Panc1 (cell line): ENCODE data around the gene NUMB. TPM values are rescaled to one million over a fixed set of nuclear protein-coding genes. Genes with fewer than 3 reads are reported as not detected.

Experiments
- ATAC-seq: fragments of 200-7000 bp; cut with Tn5 transposase; 2 replicates; pipeline ENCODE4 v1.9.1; 2020; ENCODE audit warnings: mild to moderate bottlenecking, moderate library complexity
- BruUV-seq: library from RNA; stranded (reverse); fragments of 400-500 nt; replicated peaks from 2 replicates; lab custom pipeline; 2021; lab: Mats Ljungman, UMichigan
- CTCF ChIA-PET: fragments of 300-600 bp; sonication (Branson Sonifier 250); formaldehyde crosslinking; loops from one replicate; lab custom pipeline; 2022; ENCODE audit warnings: antibody characterized with exemption; lab: Charles Lee
- POLR2A ChIA-PET: fragments of 300-600 bp; sonication (Branson Sonifier 250); formaldehyde crosslinking; loops from one replicate; lab custom pipeline; 2022; ENCODE audit warnings: antibody characterized with exemption; lab: Charles Lee
- DNase-seq: peaks from one replicate; pipeline ENCODE4 v3.0.0-alpha.2; 2010; ENCODE audit warnings: low read depth, low spot score
- H3K27ac ChIP-seq: 2 replicates; pipeline ENCODE4 v1.5.1; 2011; ENCODE audit warnings: mild to moderate bottlenecking, low read length, inconsistent platforms
- H3K27me3 ChIP-seq: fragments of 200-500 bp; sonication (Bioruptor generic); 2 replicates; pipeline ENCODE4 v1.6.0; 2014; ENCODE audit warnings: low read length, inconsistent platforms; ENCODE audit not compliant: control insufficient read depth, insufficient read depth
- H3K36me3 ChIP-seq: fragments of 200-500 bp; sonication (Bioruptor generic); 2 replicates; pipeline ENCODE4 v1.5.1; 2014; ENCODE audit warnings: inconsistent platforms, mild to moderate bottlenecking, low read length, moderate library complexity; ENCODE audit not compliant: control insufficient read depth, insufficient read depth
- H3K4me1 ChIP-seq: 2 replicates; pipeline ENCODE4 v1.5.1; 2011; ENCODE audit warnings: inconsistent platforms, mild to moderate bottlenecking, low read length, moderate library complexity; ENCODE audit not compliant: control insufficient read depth, insufficient read depth
- H3K4me3 ChIP-seq, 2 experiments: 2 replicates each; pipeline ENCODE4 v1.5.1; 2011 to 2012; ENCODE audit warnings: low read depth in 2 of 2, low read length in 2 of 2, mild to moderate bottlenecking in 2 of 2, inconsistent platforms in 1 of 2, moderate library complexity in 1 of 2
- H3K9me3 ChIP-seq: fragments of 200-500 bp; sonication (Bioruptor generic); 2 replicates; pipeline ENCODE4 v1.5.1; 2014; ENCODE audit warnings: low read depth, mild to moderate bottlenecking, inconsistent platforms, low read length, moderate library complexity; ENCODE audit not compliant: control insufficient read depth, insufficient read depth
- POLR2AphosphoS5 ChIP-seq: IDR thresholded peaks from 2 replicates; pipeline ENCODE4 v1.6.1; 2012; ENCODE audit warnings: mild to moderate bottlenecking, low read depth, low read length, moderate library complexity
- SIN3A ChIP-seq: IDR thresholded peaks from 2 replicates; pipeline ENCODE4 v1.6.1; 2012; ENCODE audit warnings: low read depth, mild to moderate bottlenecking, low read length, moderate library complexity, borderline replicate concordance; ENCODE audit not compliant: insufficient read depth
- TCF7L2 ChIP-seq: IDR thresholded peaks from 2 replicates; pipeline ENCODE4 v1.6.1; 2011; ENCODE audit warnings: mild to moderate bottlenecking, low read depth, low read length, inconsistent platforms
- in situ Hi-C: cut with HindIII; loops from 2 replicates; pipeline ENCODE4 v1.10.0; 2016; ENCODE audit warnings: low sequenced_read_pairs, low pct_unique_long_range_greater_than_20kb
- intact Hi-C: fragments of 100-400 bp; cut with micrococcal nuclease; formaldehyde crosslinking; loops from one replicate; pipeline ENCODE4 v1.10.0; 2022; ENCODE audit not compliant: unreplicated experiment
- total RNA-seq: library from RNA; stranded (reverse); gene quantifications from one replicate; pipeline ENCODE4 v1.2.1, GENCODE V29; 2021; ENCODE audit not compliant: unreplicated experiment
- TF ChIP-seq, protein P1 (sequence below), 2 experiments: IDR thresholded peaks; 2 replicates each; pipeline ENCODE4 v1.6.1; 2011 to 2012; ENCODE audit warnings: low read depth in 2 of 2, control low read depth in 1 of 2, low read length in 1 of 2, mild to moderate bottlenecking in 1 of 2, moderate library complexity in 1 of 2; ENCODE audit not compliant: insufficient read depth in 1 of 2
- TF ChIP-seq, protein P2 (sequence below): fragments of 450-650 bp; IDR thresholded peaks from 2 replicates; pipeline ENCODE4 v1.5.1; 2017; ENCODE audit warnings: mild to moderate bottlenecking

Gene NUMB
- total RNA-seq, 1 experiment from 2014 or later = 51.5 TPM

DNA sequence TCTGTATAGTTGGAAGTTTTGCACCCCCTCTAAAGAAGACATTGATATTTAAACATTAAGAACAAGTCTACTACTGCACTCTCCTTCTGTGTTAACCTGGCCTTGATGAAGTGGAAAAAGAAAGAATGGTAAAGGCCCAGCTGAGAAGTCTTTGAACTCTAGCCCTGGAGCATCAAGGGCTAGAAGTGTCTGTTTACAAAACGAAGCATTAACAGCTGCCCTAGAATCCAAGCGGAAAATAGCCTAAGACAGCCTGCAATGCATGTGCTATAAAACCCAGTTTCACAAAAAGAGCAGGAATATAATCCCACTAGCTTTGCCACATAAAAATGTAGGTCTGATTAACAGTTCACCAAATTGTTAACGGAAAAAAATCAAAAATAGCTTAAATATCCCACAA lies 60.5 kb downstream of the NUMB start:
- ChIA-PET CTCF (no interaction called here), POLR2A (interaction anchor here (0.5 kb wide), 1 partner anchor 13 kb away, joined by 5 read pairs; no protein-coding TSS in a partner anchor)
- in situ Hi-C loops = no loop called here
- Histone ChIP-seq H3K27me3 (no peaks in the 10 kb centered on the region), H3K36me3 (no peaks in the 10 kb centered on the region), H3K9me3 (no peaks in the 10 kb centered on the region), H3K27ac (no peak overlapping the region), H3K4me3 (no peak overlapping the region), H3K4me1 (0 out of 2 replicates have a peak, but pooled peaks cover 3% of the 10 kb centered on the region)
- DNase-seq (no peak), ATAC-seq (no peak)
- intact Hi-C loops = no loop called here
- BruUV-seq = TSS peak; percentile 49
- TF ChIP-seq SIN3A = no peak
- TF ChIP-seq POLR2AphosphoS5 = no peak
- TF ChIP-seq TCF7L2 = no peak
- TF ChIP-seq, protein P1, sequence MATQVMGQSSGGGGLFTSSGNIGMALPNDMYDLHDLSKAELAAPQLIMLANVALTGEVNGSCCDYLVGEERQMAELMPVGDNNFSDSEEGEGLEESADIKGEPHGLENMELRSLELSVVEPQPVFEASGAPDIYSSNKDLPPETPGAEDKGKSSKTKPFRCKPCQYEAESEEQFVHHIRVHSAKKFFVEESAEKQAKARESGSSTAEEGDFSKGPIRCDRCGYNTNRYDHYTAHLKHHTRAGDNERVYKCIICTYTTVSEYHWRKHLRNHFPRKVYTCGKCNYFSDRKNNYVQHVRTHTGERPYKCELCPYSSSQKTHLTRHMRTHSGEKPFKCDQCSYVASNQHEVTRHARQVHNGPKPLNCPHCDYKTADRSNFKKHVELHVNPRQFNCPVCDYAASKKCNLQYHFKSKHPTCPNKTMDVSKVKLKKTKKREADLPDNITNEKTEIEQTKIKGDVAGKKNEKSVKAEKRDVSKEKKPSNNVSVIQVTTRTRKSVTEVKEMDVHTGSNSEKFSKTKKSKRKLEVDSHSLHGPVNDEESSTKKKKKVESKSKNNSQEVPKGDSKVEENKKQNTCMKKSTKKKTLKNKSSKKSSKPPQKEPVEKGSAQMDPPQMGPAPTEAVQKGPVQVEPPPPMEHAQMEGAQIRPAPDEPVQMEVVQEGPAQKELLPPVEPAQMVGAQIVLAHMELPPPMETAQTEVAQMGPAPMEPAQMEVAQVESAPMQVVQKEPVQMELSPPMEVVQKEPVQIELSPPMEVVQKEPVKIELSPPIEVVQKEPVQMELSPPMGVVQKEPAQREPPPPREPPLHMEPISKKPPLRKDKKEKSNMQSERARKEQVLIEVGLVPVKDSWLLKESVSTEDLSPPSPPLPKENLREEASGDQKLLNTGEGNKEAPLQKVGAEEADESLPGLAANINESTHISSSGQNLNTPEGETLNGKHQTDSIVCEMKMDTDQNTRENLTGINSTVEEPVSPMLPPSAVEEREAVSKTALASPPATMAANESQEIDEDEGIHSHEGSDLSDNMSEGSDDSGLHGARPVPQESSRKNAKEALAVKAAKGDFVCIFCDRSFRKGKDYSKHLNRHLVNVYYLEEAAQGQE (IDR thresholded peaks at IDR 0.05; ENCODE audit: insufficient read depth in 1 of 2, low read depth in 2 of 2, low read length in 1 of 2) = no peak
- TF ChIP-seq, protein P2, sequence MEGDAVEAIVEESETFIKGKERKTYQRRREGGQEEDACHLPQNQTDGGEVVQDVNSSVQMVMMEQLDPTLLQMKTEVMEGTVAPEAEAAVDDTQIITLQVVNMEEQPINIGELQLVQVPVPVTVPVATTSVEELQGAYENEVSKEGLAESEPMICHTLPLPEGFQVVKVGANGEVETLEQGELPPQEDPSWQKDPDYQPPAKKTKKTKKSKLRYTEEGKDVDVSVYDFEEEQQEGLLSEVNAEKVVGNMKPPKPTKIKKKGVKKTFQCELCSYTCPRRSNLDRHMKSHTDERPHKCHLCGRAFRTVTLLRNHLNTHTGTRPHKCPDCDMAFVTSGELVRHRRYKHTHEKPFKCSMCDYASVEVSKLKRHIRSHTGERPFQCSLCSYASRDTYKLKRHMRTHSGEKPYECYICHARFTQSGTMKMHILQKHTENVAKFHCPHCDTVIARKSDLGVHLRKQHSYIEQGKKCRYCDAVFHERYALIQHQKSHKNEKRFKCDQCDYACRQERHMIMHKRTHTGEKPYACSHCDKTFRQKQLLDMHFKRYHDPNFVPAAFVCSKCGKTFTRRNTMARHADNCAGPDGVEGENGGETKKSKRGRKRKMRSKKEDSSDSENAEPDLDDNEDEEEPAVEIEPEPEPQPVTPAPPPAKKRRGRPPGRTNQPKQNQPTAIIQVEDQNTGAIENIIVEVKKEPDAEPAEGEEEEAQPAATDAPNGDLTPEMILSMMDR = no peak

- 0 out of 2 replicates have a peak, but pooled peaks cover 3% of the 10 kb centered on the region for H3K4me1 ChIP-seq
- no peaks in the 10 kb centered on the region for H3K9me3 ChIP-seq
- no TSS peak for BruUV-seq
- intact Hi-C loops = no loop called here
- no peak for DNase-seq
- POLR2A ChIA-PET = interaction anchor here (0.6 kb wide), 1 partner anchor 9 kb away, joined by 4 read pairs; no protein-coding TSS in a partner anchor
- no peak for TF ChIP-seq TCF7L2
- no peak for TF ChIP-seq POLR2AphosphoS5
- no peak for TF ChIP-seq SIN3A
- TF ChIP-seq, protein P1 (IDR thresholded peaks at IDR 0.05; ENCODE audit: insufficient read depth in 1 of 2, low read depth in 2 of 2, low read length in 1 of 2) = no peak
- TF ChIP-seq, protein P2 = no peak
- H3K27ac ChIP-seq = no peak overlapping the region
- H3K4me3 ChIP-seq = no peak overlapping the region
- CTCF ChIA-PET = no interaction called here
- H3K27me3 ChIP-seq = no peaks in the 10 kb centered on the region
- ATAC-seq = no peak
- in situ Hi-C loops = no loop called here
- no peaks in the 10 kb centered on the region for H3K36me3 ChIP-seq
Observed at GRCh38 chr14:73394317-73394716, 64.0 kb downstream of the NUMB start.
